Middle frontal gyrus (tissue), 1 donor: ENCODE data around the gene TLR9.
A peak's percentile ranks its signal among the peaks of the same experiment; 100 is the strongest.

Source experiments
- DNase-seq: peaks from one replicate; pipeline ENCODE4 v3.0.0-alpha.2; 2015; ENCODE audit warnings: low spot score; ENCODE audit errors: extremely low spot score

Gene TLR9

DNA sequence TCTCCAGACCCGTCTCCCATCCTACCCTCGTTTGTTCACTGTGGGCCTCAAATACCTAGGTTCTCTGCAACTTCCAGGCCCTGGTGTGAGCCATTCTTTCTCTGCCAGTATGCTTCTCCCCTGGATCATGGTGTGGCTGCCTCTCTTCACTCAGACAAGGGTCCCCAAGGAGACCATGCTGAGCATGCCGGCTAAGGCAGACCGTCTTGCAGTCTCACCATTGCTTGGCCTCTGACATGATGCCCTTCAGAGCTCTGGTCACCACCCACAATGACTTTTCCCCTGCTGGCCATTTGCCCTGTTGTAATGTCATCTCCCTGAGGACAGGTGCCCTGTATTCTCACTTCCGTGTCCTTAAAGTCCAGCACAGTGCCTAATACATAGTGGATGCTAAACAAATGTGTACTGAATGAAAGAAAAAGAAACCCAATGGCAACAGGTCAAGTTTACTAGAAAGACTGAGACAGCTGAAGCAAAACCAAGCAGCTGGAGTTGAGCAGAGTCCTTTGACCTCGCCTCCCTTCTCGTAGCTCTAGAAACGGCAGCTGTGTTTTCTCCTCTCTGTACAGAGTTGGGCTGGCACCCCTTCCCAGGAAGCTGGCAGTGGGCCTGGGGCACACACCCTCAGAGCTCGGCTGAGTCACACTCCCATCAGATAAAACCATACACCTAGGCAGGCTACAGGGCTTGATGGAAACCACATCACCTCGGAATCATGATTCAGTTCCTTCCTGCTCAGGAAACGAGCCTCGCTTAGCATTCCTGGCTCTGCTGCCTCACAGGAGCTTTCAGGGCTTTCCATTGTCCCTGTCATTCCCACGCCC lies 8.6 kb downstream of the TLR9 start:
- DNase-seq = no peak

DNA sequence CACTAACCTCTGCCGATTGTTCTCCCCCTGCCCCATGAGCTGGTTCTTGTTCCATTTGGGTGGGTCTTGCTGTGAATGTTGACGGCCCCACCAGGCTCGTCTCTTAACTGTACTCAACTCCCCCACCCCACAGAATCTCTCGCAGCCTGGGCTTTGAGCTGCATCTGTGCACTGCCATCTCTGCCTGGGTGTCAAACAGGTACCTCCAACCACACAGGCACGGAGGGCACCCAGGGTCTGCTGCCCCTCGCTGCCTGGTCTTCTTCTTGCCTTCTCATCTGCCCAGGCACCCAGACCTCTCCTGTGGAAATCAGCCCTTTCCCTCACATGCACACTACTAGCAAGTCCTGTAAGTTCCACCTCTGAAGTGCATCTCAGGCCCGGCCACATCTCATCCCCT lies 10.1 kb downstream of the TLR9 start:
- no peak for DNase-seq

DNA sequence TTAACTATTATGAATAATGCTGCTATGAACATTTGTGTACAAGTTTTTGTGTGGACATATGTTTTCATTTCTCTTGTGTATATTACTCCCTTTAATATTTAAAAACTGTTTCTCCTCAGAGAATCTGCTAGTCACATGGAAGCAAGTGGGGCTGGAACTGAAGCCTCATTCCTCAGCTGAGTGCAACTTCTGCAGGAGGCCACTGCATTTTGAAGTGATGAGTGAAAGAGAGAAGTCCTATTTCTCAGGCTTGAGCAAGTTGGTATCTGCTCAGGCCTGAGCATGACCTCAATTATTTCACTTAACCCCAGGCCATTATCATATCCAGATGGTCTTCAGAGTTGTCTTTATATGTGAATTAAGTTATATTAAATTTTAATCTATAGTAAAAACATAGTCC lies 11.5 kb downstream of the TLR9 start:
- DNase-seq = no peak

DNA sequence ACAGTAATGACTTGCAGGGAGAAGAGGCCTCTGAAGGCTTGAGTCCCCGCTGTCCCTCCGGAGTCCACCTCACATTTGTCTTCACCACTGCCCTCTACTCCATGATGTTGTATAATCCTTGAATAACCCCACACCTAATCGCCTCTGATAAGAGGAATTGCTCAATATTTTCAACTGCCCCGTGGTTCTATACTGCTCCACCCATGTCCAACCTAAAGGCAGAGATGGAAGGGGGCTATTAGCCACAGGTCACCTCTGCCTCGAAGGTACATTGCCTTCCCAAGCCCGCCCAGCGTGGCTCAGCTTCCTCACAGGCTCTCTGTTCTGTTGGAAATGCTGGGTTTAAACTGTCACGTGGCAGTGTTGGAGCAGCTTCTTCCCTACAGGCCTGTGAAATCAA lies 12.4 kb downstream of the TLR9 start:
- no peak for DNase-seq

DNA sequence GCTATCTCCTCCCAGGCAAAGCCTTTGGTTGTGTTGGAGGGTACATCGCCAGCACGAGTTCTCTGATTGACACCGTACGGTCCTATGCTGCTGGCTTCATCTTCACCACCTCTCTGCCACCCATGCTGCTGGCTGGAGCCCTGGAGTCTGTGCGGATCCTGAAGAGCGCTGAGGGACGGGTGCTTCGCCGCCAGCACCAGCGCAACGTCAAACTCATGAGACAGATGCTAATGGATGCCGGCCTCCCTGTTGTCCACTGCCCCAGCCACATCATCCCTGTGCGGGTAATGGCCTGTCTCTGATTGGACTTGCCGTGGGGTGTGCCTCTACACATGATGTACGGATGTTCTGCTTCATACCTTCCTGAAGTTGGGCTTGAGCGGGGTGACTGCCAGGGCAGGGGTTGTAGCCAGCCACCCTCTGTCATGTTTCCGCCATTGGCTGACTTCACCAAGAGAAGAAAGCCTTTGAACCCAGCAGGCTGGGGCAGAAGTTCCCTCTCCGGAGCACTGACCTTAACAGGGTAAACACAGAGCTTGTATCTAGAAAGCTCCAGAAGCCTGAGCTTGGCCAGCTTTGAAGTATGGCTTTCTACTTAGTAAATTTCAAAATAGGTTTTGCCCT lies 14.1 kb downstream of the TLR9 start:
- DNase-seq = no peak

DNA sequence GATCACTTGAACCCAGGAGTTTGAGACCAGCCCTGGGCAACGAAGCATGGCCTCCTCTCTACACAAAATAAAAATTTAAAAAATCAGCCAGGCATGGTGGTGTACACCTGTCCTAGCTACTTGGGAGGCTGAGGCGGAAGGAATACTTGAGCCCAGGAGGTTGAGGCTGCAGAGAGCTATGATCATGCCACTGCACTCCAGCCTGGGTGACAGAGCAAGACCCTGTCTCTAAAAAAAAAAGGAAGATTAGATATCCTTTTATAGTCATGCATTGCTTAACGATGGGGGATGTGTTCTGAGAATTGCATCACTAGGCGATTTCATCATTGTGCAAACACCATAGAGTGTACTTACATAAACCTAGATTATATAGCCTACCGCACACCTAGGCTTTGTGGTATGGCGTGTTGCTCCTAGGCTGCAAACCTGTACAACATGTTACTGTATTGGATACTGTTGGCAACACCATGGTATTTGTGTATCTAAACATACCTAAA lies 14.8 kb downstream of the TLR9 start:
- DNase-seq = no peak

DNA sequence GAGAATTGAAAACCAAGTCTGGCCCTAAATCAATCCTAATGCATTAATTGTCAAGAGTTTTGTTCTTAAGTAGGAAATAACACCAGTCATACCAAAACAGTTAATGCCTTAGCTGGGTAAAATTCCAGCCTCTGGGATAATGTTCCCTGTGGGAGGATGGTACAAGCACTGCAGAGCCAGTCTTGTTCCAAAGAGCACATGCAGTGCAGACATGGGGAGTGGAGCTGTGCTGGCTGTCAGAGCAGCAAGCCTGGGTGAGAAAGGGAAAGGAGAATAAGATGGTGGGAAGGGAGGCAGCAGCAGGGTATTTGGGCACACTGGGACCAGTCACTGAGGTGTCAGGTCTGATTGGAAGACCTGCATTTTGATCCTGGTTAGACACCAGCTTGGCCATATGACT lies 15.4 kb downstream of the TLR9 start:
- no peak for DNase-seq

DNA sequence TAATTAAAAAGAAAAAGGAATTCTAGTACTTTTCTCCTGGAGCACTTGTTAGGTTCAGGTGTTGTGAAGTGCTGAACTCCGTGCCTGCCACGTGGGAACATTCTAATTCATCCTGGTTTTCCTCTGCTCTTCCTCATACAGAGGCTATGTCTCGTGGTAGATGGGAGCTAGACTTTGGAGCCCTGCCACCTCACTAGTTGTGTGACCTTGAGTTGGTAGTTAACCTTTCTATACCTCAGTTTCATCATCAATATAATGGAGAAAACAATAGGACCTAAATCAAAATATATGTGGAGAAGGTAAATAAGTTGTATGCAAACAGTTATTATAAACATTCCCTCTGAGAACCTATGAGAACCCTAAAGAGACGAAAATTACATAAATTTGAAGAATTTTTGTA lies 16.9 kb downstream of the TLR9 start:
- DNase-seq = no peak

DNA sequence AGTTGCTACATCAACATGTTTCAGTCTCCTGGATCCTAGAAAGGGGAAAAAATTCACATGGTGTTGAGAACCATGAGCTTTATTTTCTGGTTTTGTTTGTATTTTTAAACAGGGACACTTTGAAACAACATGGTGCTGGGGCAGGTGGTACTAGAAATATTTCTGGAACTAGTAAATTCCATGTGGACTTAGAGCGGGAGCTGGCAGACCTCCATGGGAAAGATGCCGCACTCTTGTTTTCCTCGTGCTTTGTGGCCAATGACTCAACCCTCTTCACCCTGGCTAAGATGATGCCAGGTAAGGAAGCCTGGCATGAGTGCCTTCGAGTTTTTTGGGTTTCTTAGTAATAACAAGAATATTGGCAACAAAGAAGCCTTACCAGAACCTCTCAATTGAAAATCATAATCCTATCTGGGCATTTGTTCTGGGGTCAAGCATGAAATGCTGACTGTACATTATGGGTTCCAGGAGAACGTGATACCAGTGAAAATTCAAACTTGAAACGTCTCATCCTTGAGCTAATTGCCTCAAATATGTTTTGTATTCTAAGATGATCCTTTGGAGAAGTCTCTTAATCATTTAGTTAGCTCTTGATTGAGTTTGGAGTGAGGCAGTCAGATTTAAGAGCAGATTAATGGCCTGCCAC lies 19.6 kb downstream of the TLR9 start:
- no peak for DNase-seq

DNA sequence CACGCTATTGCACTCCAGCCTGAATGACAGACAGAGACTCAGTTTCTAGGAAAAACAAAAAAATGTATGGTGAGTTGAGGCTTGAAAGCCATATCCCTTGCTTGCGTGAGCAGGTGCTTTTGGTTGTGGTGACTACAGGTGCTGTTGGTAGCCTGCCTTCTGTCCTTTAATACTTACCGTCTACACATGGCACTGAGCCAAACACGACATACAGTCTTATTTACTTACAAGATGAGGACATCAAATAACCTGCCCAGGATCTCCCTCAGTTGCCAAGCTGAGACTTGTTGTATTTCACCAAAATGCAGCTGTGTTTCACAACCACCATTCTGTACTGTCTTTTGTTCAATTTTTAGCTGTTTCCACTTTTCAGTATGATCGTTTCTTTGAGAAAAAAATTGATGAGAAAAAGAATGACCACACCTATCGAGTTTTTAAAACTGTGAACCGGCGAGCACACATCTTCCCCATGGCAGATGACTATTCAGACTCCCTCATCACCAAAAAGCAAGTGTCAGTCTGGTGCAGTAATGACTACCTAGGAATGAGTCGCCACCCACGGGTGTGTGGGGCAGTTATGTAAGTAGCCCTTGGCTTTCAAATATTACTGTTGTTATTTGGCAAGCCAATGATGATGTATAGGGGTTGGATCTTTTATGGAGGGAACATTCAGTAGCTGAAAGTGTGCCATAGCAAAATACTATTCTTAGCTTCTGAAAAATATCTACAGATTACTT lies 20.9 kb downstream of the TLR9 start:
- no peak for DNase-seq

DNA sequence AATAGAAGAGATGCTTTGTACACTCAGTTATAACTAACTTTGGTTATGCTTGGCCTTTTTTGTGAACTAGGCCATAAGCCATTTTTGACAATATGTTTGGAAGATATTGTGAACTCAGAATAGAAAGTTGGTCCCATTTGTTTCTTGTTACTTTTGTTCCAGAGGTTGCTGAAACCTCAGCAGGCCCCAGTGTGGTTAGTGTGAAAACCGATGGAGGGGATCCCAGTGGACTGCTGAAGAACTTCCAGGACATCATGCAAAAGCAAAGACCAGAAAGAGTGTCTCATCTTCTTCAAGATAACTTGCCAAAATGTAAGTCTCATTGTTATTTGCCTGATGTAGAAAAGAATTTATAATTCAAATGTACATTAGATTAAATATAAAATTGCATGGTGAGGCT lies 21.7 kb downstream of the TLR9 start:
- DNase-seq = no peak

DNA sequence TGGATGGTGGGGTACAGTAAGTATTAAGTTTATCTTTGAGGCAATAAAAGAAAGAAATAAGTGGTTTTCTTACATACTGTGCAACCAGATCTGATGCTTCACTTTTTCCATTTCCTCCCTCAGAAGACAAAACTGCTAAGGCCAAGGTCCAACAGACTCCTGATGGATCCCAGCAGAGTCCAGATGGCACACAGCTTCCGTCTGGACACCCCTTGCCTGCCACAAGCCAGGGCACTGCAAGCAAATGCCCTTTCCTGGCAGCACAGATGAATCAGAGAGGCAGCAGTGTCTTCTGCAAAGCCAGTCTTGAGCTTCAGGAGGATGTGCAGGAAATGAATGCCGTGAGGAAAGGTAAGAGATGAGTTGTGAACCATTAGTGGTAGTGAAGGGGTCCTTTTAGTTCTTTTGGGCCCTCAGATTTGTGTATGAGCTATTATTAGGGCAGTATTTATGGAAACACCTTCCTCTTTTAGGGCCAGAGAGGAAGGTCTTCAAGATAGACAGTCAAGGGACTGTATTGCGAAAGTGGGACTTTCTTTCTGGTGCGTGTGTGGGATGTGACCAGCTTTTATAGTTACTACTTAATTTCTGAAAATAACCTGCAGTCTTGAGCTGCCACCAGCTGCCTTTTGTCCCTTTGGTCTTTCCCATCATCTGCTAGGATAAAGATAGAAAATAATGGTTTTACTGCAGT lies 22.9 kb downstream of the TLR9 start:
- no peak for DNase-seq

DNA sequence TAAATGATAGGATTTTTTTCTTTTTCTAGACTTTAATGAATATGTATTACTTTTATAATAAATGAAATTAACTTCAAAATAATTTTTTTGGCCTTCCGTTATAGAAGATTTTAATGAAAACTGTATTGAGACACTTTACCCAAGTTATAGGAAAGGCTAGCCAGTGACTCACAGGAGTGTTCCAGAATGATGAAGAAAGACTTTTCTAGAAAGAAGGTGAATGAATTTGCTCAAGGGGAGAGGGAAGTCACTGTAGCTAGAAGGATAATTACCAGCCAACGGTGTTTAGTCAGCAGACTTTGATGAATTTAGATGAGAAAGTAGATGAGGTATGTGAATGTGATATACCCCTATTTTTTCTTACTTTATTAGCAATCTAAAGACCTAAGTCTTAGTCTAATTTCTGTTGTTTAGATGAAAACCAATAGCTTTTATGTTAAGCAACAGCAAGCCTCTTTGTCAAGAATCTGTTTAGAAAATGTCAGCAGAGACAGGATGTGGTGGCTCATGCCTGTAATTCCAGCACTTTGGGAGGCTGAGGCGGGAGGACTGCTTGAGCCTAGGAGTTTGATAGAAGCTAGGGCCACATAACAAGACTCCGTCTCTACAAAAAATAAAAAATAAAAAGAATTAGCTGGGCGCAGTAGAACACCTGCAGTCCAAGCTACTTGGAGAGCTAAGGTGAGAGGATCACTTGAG lies 24.3 kb downstream of the TLR9 start:
- no peak for DNase-seq

DNA sequence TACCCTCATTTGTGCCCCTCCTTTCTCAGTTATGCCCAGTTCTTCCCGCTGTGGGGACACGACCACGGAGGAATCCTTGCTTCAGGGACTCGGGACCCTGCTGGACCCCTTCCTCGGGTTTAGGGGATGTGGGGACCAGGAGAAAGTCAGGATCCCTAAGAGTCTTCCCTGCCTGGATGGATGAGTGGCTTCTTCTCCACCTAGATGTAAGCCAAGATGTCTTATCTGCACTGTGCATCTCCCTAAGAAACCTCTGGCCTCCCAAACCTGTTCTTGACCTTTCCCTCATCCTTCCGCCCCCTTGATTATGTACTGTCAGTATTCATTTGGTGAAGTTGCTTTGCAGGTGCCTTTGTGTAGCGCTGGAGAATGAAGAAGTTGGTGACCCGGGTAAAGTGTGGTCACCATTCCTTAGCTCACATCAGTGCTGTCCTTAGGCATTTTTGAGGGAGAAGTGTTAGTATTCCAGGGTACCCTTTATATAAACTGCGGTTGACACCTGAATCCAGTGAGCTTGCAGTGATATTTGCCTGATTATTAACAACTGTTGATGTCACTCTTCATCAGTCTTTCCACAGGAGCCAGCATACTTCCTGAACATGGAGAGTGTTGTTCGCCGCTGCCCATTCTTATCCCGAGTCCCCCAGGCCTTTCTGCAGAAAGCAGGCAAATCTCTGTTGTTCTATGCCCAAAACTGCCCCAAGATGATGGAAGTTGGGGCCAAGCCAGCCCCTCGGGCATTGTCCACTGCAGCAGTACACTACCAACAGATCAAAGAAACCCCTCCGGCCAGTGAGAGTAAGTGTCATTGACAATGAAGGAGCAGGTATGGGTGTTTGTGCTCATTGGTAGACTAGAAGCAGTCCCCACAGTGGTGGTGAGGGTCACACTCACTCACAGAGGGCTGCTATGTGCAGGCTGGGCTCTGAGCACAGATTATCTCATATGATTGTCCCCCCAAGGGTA lies 26.5 kb downstream of the TLR9 start:
- DNase-seq = no peak

DNA sequence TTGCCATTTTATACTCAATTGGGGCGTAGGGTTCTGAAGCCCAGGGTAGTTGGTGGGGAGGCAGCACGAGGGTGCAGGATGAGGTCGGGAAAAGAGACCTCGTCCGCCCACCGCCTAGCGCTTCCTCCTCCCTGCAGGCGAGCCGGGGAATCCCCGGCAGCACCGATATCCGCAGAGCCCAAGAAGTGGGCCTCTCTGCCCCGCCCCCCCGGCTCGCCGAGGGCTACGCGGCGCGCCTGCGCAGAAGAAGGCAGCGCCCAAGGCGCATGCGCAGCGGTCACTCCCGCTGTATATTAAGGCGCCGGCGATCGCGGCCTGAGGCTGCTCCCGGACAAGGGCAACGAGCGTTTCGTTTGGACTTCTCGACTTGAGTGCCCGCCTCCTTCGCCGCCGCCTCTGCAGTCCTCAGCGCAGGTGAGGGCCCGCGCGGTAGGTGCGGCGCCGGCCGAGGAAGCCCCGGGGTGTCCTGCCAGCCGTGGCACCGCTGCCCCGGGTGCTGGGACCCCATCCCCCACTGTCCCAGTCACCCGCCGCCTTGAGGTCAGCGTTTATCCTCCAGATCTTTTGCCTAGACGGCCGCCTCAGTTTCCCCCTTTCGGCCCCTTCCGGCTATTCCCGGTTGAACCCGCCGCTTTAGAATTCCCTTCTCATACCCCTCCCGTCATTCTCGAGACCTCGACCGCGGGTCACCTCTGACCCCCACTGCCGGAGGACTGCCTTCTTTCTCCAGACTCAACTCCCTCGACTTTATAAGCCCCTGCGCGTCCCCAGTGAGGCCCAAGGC lies 27.4 kb downstream of the TLR9 start, which contains the start of gene ALAS1:
TSS of gene ALAS1 (plus strand) at position 319 of the 784 bp plus-strand sequence. CDS start 1,082 bp downstream, outside the sequence.
- DNase-seq = peak; percentile 87

DNA sequence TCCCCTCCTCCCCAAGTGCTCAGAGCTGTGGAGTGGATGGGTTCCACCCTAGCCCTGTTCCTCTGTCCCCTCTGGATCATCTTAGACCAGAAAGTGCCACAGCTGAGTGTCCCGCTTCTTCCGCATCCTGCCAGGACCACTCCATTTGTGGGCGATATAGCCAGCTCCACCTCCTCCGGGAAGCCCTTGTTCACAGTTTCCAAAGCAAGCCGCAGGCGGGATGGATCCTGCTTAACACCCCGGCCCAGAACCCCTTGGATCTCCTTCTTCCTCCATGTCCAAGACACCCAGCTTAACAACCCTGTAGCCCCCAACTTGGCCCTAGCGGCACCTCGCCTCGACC lies 28.0 kb downstream of the TLR9 start:
- no peak for DNase-seq

DNA sequence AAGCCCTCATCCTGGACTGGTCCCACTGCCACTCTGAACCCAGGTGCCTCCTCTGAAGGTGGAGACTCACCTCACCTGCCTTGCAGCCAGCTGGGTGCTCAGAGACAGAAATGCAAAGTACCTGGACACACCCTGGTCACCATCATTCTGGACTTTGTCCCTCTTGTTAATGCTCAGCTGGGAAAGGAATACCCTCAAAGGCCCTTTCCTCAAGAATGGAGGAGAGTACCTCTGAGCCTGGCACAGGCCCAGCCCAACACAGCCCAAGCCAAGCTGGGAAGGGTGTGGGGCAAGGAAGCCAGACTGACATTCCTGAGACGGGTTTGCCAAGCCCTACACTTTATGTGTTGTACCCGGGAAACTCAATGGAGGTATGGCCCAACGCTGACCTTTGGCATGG lies 28.5 kb downstream of the TLR9 start:
- DNase-seq = no peak

DNA sequence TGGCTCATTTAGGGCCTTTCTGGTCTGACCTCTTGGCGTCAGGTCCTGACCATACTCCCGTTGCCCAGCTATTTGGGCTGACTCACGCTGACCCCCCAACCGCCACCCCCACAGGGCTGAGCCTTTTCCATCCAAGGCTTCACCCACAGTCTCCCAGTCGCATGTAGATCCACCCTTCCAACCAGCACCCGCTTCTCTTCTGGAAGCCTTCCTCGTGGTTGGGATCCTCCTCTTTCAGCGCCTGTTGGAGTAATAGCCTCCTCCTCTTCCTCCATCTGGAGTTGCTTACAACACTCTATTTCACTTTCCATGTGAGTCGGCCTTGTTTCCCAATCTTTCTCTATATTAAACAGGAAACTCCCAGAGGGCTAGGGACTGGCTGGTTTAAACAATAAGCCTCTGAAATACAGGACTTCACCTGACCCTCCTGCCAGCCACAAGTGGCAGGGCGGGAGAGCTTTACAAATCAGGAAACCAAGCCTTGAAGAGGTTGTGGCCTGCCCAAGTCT lies 29.6 kb downstream of the TLR9 start:
- no peak for DNase-seq

DNA sequence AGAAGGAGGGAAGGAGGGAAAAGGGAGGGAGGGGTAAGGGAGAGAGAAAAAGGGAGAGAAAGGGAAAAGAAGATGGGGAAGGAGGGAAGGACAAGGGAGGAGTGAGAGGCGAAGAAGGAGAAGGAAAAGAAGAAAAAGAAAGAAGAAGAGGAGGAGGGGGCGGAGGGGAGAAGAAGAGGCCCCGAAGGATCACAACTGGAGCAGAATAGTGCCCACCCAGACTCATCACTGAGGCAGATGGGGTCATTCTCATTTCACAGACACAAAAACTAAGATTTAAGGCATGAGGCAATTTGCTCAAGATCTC lies 30.2 kb downstream of the TLR9 start:
- DNase-seq = no peak
